ENCODE measurements around the gene SOWAHD.

Gene SOWAHD

GRCh38 chrX:119757979-119758730 is at the start of gene SOWAHD:
Gene SOWAHD, plus strand, starts transcription at chrX:119758588. Its CDS starts 80 bp downstream, at chrX:119758668.
- no peaks in the 10 kb centered on the region for H3K36me3 ChIP-seq (ENCODE audit: control insufficient read depth, low read depth, low read length)
- H3K27ac ChIP-seq (ENCODE audit: low read length) = no peak within 1 kb of the TSS
- peak within 1 kb of the TSS; percentile 55 for H3K4me3 ChIP-seq (ENCODE audit: low read length)
- H3K9ac ChIP-seq (ENCODE audit: low read length) = peak within 1 kb of the TSS; percentile 28
- H3K4me1 ChIP-seq (ENCODE audit: control insufficient read depth, low read depth, low read length) = peaks cover 8% of the 10 kb centered on the region
- peaks cover 17% of the 10 kb centered on the region for H3K27me3 ChIP-seq (ENCODE audit: control insufficient read depth, insufficient read depth, low read length)
- peaks cover 7% of the 10 kb centered on the region for H3K9me3 ChIP-seq (ENCODE audit: control insufficient read depth, low read depth, low read length)

- H3K4me1 ChIP-seq (ENCODE audit: control insufficient read depth, low read depth, low read length) = no peaks in the 10 kb centered on the region
Measured at GRCh38 chrX:119708936-119709335, 49.5 kb upstream of the SOWAHD start.

GRCh38 chrX:119709630-119710029 is 48.8 kb upstream of the SOWAHD start:
- H3K4me1 ChIP-seq (ENCODE audit: control insufficient read depth, low read depth, low read length) = no peaks in the 10 kb centered on the region
- peaks cover 4% of the 10 kb centered on the region for H3K9me3 ChIP-seq (ENCODE audit: control insufficient read depth, low read depth, low read length)
- no peaks in the 10 kb centered on the region for H3K36me3 ChIP-seq (ENCODE audit: control insufficient read depth, low read depth, low read length)
- no peak overlapping the region for H3K4me3 ChIP-seq (ENCODE audit: low read length)
- no peaks in the 10 kb centered on the region for H3K27me3 ChIP-seq (ENCODE audit: control insufficient read depth, insufficient read depth, low read length)
- no peak overlapping the region for H3K27ac ChIP-seq (ENCODE audit: low read length)
- no peak overlapping the region for H3K9ac ChIP-seq (ENCODE audit: low read length)

More at GRCh38 chrX:119708936-119709335, 49.5 kb upstream of the SOWAHD start:
- Histone ChIP-seq H3K9ac (ENCODE audit: low read length) (no peak overlapping the region), H3K4me3 (ENCODE audit: low read length) (no peak overlapping the region), H3K36me3 (ENCODE audit: control insufficient read depth, low read depth, low read length) (no peaks in the 10 kb centered on the region), H3K27ac (ENCODE audit: low read length) (no peak overlapping the region), H3K27me3 (ENCODE audit: control insufficient read depth, insufficient read depth, low read length) (no peaks in the 10 kb centered on the region), H3K9me3 (ENCODE audit: control insufficient read depth, low read depth, low read length) (peaks cover 4% of the 10 kb centered on the region)

GRCh38 chrX:119721487-119721886 is 36.9 kb upstream of the SOWAHD start:
- peaks cover 8% of the 10 kb centered on the region for H3K9me3 ChIP-seq (ENCODE audit: control insufficient read depth, low read depth, low read length)
- H3K9ac ChIP-seq (ENCODE audit: low read length) = no peak overlapping the region

GRCh38 chrX:119721926-119722325 is 36.5 kb upstream of the SOWAHD start:
- H3K27me3 ChIP-seq (ENCODE audit: control insufficient read depth, insufficient read depth, low read length) = no peaks in the 10 kb centered on the region
- H3K9ac ChIP-seq (ENCODE audit: low read length) = no peak overlapping the region
- no peak overlapping the region for H3K27ac ChIP-seq (ENCODE audit: low read length)
- no peaks in the 10 kb centered on the region for H3K4me1 ChIP-seq (ENCODE audit: control insufficient read depth, low read depth, low read length)
- no peaks in the 10 kb centered on the region for H3K36me3 ChIP-seq (ENCODE audit: control insufficient read depth, low read depth, low read length)
- H3K9me3 ChIP-seq (ENCODE audit: control insufficient read depth, low read depth, low read length) = peaks cover 8% of the 10 kb centered on the region
- H3K4me3 ChIP-seq (ENCODE audit: low read length) = no peak overlapping the region

More at GRCh38 chrX:119721487-119721886, 36.9 kb upstream of the SOWAHD start:
- no peaks in the 10 kb centered on the region for H3K27me3 ChIP-seq (ENCODE audit: control insufficient read depth, insufficient read depth, low read length)
- no peak overlapping the region for H3K27ac ChIP-seq (ENCODE audit: low read length)
- H3K4me3 ChIP-seq (ENCODE audit: low read length) = no peak overlapping the region
- H3K4me1 ChIP-seq (ENCODE audit: control insufficient read depth, low read depth, low read length) = no peaks in the 10 kb centered on the region
- no peaks in the 10 kb centered on the region for H3K36me3 ChIP-seq (ENCODE audit: control insufficient read depth, low read depth, low read length)

GRCh38 chrX:119726900-119727555 is 31.4 kb upstream of the SOWAHD start:
- H3K4me3 ChIP-seq (ENCODE audit: low read length) = no peak overlapping the region
- H3K4me1 ChIP-seq (ENCODE audit: control insufficient read depth, low read depth, low read length) = no peaks in the 10 kb centered on the region
- H3K27ac ChIP-seq (ENCODE audit: low read length) = no peak overlapping the region
- peaks cover 11% of the 10 kb centered on the region for H3K9me3 ChIP-seq (ENCODE audit: control insufficient read depth, low read depth, low read length)
- H3K27me3 ChIP-seq (ENCODE audit: control insufficient read depth, insufficient read depth, low read length) = no peaks in the 10 kb centered on the region
- no peaks in the 10 kb centered on the region for H3K36me3 ChIP-seq (ENCODE audit: control insufficient read depth, low read depth, low read length)
- no peak overlapping the region for H3K9ac ChIP-seq (ENCODE audit: low read length)

- H3K27me3 ChIP-seq (ENCODE audit: control insufficient read depth, insufficient read depth, low read length) = no peaks in the 10 kb centered on the region
- H3K36me3 ChIP-seq (ENCODE audit: control insufficient read depth, low read depth, low read length) = no peaks in the 10 kb centered on the region
- H3K4me1 ChIP-seq (ENCODE audit: control insufficient read depth, low read depth, low read length) = no peaks in the 10 kb centered on the region
- peaks cover 11% of the 10 kb centered on the region for H3K9me3 ChIP-seq (ENCODE audit: control insufficient read depth, low read depth, low read length)
- no peak overlapping the region for H3K27ac ChIP-seq (ENCODE audit: low read length)
- H3K4me3 ChIP-seq (ENCODE audit: low read length) = no peak overlapping the region
- H3K9ac ChIP-seq (ENCODE audit: low read length) = no peak overlapping the region
Measured at GRCh38 chrX:119728487-119728886, 29.9 kb upstream of the SOWAHD start.

GRCh38 chrX:119729408-119730201 is 28.8 kb upstream of the SOWAHD start:
- Histone ChIP-seq H3K9ac (ENCODE audit: low read length) (no peak overlapping the region), H3K9me3 (ENCODE audit: control insufficient read depth, low read depth, low read length) (peaks cover 9% of the 10 kb centered on the region), H3K4me1 (ENCODE audit: control insufficient read depth, low read depth, low read length) (no peaks in the 10 kb centered on the region), H3K4me3 (ENCODE audit: low read length) (no peak overlapping the region), H3K27me3 (ENCODE audit: control insufficient read depth, insufficient read depth, low read length) (no peaks in the 10 kb centered on the region), H3K36me3 (ENCODE audit: control insufficient read depth, low read depth, low read length) (no peaks in the 10 kb centered on the region), H3K27ac (ENCODE audit: low read length) (no peak overlapping the region)

GRCh38 chrX:119734897-119735339 is 23.5 kb upstream of the SOWAHD start:
- Histone ChIP-seq H3K4me1 (ENCODE audit: control insufficient read depth, low read depth, low read length) (no peaks in the 10 kb centered on the region), H3K27ac (ENCODE audit: low read length) (no peak overlapping the region), H3K27me3 (ENCODE audit: control insufficient read depth, insufficient read depth, low read length) (no peaks in the 10 kb centered on the region), H3K9me3 (ENCODE audit: control insufficient read depth, low read depth, low read length) (peaks cover 13% of the 10 kb centered on the region), H3K36me3 (ENCODE audit: control insufficient read depth, low read depth, low read length) (no peaks in the 10 kb centered on the region), H3K4me3 (ENCODE audit: low read length) (no peak overlapping the region), H3K9ac (ENCODE audit: low read length) (no peak overlapping the region)

GRCh38 chrX:119735467-119735866 is 22.9 kb upstream of the SOWAHD start:
- Histone ChIP-seq H3K27me3 (ENCODE audit: control insufficient read depth, insufficient read depth, low read length) (no peaks in the 10 kb centered on the region), H3K9ac (ENCODE audit: low read length) (no peak overlapping the region), H3K9me3 (ENCODE audit: control insufficient read depth, low read depth, low read length) (peaks cover 13% of the 10 kb centered on the region), H3K4me1 (ENCODE audit: control insufficient read depth, low read depth, low read length) (no peaks in the 10 kb centered on the region), H3K4me3 (ENCODE audit: low read length) (no peak overlapping the region), H3K36me3 (ENCODE audit: control insufficient read depth, low read depth, low read length) (no peaks in the 10 kb centered on the region), H3K27ac (ENCODE audit: low read length) (no peak overlapping the region)

- Histone ChIP-seq H3K9me3 (ENCODE audit: control insufficient read depth, low read depth, low read length) (peaks cover 9% of the 10 kb centered on the region), H3K4me3 (ENCODE audit: low read length) (no peak overlapping the region), H3K9ac (ENCODE audit: low read length) (no peak overlapping the region), H3K4me1 (ENCODE audit: control insufficient read depth, low read depth, low read length) (no peaks in the 10 kb centered on the region), H3K27ac (ENCODE audit: low read length) (no peak overlapping the region), H3K36me3 (ENCODE audit: control insufficient read depth, low read depth, low read length) (no peaks in the 10 kb centered on the region), H3K27me3 (ENCODE audit: control insufficient read depth, insufficient read depth, low read length) (no peaks in the 10 kb centered on the region)
Measured at GRCh38 chrX:119736206-119736764, 22.1 kb upstream of the SOWAHD start.

Measured in iPS-18a (cell line).